ENCODE measurements around the gene ZNF883.
"Not testable (repeated sequence)": the region's sequence is repeated elsewhere in the genome, so short reads cannot be mapped to it uniquely, and the experiment has no call there.

DNA sequence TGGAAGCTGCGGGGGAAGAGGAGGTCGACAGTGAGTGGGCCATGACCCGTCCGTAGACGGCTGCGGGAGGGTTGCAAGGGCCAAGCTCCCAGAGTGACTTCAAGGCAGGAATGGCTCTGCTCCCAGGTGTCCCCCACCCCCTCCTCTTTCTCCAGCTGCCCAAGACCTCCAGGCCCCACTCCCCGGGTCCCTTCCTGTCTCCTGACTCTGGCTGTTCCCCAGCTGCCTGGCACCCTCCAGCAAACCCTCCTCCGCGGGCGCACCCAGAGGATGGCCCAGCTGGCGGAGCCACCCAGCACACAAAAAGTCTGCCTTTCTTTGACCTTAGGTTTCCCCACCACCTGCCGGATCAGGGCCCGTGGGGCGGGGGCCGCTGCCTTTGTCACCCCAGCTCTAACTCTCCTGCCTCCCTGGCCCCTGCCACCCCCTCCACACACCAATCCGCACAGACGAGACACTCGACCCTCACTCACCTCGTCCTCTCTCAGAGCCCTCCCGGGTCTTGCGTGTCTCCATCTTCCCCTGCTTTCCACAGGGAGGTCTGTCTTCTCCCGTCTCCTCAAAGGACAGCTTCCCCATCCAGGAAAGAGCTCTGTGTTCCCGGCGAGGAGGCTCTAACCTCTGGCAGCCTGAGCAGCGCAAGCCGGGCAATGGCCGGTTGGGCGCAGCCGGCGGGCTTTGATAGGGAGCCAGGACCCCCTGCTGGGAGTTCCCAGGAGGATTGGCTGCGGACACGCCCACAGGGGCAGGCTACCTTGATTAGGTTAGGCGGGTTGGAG lies 49.3 kb upstream of the ZNF883 start:
- TF ChIP-seq, protein P1, sequence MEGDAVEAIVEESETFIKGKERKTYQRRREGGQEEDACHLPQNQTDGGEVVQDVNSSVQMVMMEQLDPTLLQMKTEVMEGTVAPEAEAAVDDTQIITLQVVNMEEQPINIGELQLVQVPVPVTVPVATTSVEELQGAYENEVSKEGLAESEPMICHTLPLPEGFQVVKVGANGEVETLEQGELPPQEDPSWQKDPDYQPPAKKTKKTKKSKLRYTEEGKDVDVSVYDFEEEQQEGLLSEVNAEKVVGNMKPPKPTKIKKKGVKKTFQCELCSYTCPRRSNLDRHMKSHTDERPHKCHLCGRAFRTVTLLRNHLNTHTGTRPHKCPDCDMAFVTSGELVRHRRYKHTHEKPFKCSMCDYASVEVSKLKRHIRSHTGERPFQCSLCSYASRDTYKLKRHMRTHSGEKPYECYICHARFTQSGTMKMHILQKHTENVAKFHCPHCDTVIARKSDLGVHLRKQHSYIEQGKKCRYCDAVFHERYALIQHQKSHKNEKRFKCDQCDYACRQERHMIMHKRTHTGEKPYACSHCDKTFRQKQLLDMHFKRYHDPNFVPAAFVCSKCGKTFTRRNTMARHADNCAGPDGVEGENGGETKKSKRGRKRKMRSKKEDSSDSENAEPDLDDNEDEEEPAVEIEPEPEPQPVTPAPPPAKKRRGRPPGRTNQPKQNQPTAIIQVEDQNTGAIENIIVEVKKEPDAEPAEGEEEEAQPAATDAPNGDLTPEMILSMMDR (IDR thresholded peaks at IDR 0.05), result not testable (repeated sequence)
- TF ChIP-seq POLR2A (IDR thresholded peaks at IDR 0.05), result not testable (repeated sequence)

All from adrenal gland (tissue), 5 donors.